HFFc6 (cell line): Measurements from ENCODE around the gene ARSI. TPM values are rescaled to one million over a fixed set of nuclear protein-coding genes. Genes with fewer than 3 reads are reported as not detected.

Experiments
- DNase-seq: peaks from one replicate; pipeline ENCODE4 v3.0.0-alpha.2; 2018
- H3K27ac Mint-ChIP-seq: 2 replicates; pipeline ENCODE4 v1.8.0; 2020; ENCODE audit warnings: mild to moderate bottlenecking, mixed read lengths
- H3K27me3 Mint-ChIP-seq: 2 replicates; pipeline ENCODE4 v1.8.0; 2021; ENCODE audit warnings: mild to moderate bottlenecking, moderate library complexity, mixed read lengths; ENCODE audit not compliant: insufficient read depth
- H3K36me3 Mint-ChIP-seq: 2 replicates; pipeline ENCODE4 v1.8.0; 2021; ENCODE audit warnings: low read depth, mixed read lengths
- H3K4me1 Mint-ChIP-seq: 2 replicates; pipeline ENCODE4 v1.8.0; 2020; ENCODE audit warnings: low read depth, mixed read lengths
- H3K4me3 Mint-ChIP-seq: 2 replicates; pipeline ENCODE4 v1.8.0; 2020; ENCODE audit warnings: mild to moderate bottlenecking, moderate library complexity, mixed read lengths
- H3K9me3 Mint-ChIP-seq: 2 replicates; pipeline ENCODE4 v1.8.0; 2020; ENCODE audit warnings: mild to moderate bottlenecking, mixed read lengths
- CTCF ChIP-seq: fragments of 200-600 bp; sonication (generic); IDR thresholded peaks from 2 replicates; pipeline ENCODE4 v1.5.0; 2021; ENCODE audit warnings: antibody characterized with exemption, mild to moderate bottlenecking
- total RNA-seq, 6 experiments: library from RNA; stranded (reverse); fragmentation: NEBNext Ultra II Directional; extraction: Animal tissue kit (Norgen Biotek cat#: 25700); gene quantifications; 2 replicates in 1 of 6; 3 replicates in 5 of 6; pipeline ENCODE4 v1.2.3, GENCODE V29; 2021

ARSI gene
- total RNA-seq, 6 experiments from 2014 or later: 4.6 to 6.7 (median 4.9) TPM

GRCh38 chr5:150247726-150248125 lies 55.0 kb downstream of the ARSI start:
- no peaks in the 10 kb centered on the region for H3K9me3 Mint-ChIP-seq
- no peak for TF ChIP-seq CTCF
- peaks cover 6% of the 10 kb centered on the region for H3K4me1 Mint-ChIP-seq
- no peak overlapping the region for H3K4me3 Mint-ChIP-seq
- DNase-seq: no peak
- peaks cover 7% of the 10 kb centered on the region for H3K27me3 Mint-ChIP-seq
- H3K36me3 Mint-ChIP-seq: no peaks in the 10 kb centered on the region
- no peak overlapping the region for H3K27ac Mint-ChIP-seq

DNA sequence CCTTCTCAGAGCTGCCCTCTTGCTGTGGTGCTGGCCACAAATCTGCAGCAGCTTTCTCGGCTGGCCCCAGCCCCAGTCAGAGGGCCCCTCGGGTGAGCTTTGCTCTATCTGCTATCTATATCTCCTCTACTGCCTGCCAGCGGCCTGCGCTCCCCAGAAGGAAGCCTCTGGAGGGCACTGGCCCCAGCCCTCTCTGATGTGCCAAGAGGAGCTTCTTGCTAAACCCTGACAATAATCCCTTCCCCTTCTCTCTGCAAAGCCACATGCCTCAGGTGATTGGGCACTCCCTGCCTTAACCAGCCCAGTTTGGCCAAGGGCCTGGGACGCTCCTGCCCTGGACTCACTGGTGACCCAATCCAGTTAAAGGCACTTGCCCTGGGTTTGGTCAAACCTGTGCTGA lies 55.9 kb downstream of the ARSI start:
- H3K4me1 Mint-ChIP-seq: peaks cover 6% of the 10 kb centered on the region
- DNase-seq: no peak
- H3K36me3 Mint-ChIP-seq: no peaks in the 10 kb centered on the region
- no peak for TF ChIP-seq CTCF
- no peaks in the 10 kb centered on the region for H3K9me3 Mint-ChIP-seq
- H3K27ac Mint-ChIP-seq: no peak overlapping the region
- H3K4me3 Mint-ChIP-seq: no peak overlapping the region
- peaks cover 11% of the 10 kb centered on the region for H3K27me3 Mint-ChIP-seq

DNA sequence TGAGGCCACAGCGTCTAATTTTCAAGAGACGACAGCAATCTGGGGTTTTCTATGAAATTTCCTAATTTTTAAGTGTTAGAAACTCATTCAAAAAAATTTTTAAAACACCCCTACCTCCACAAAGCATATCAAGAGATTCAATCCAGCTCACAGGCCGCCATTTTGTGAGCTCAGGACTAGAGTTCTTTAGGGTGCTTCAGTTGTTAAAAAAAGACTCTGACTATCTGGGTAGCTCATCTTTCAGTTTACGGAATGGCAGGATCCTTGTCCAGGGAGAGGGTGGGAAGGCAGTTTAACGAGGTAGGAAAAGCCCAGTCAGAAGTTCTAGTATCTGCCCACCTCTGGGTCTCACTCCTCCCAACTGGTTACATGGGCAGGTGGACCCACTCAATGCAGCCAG lies 56.3 kb downstream of the ARSI start:
- Mint-ChIP-seq H3K36me3 (no peaks in the 10 kb centered on the region), H3K27ac (no peak overlapping the region), H3K27me3 (peaks cover 13% of the 10 kb centered on the region), H3K9me3 (no peaks in the 10 kb centered on the region), H3K4me3 (no peak overlapping the region), H3K4me1 (peaks cover 6% of the 10 kb centered on the region)
- no peak for TF ChIP-seq CTCF
- DNase-seq: no peak

Other genes starting within 250 kb of the ARSI start
- 1 to 10 TPM in 2 of 6 experiments, under 1 TPM in 4; 0.26 to 1.5 (median 0.78) TPM for gene CSF1R, start 216.4 kb downstream of the ARSI start, total RNA-seq
- gene PDGFRB, start 147.1 kb downstream of the ARSI start, total RNA-seq: 100 to 1,000 TPM; 137 to 208 (median 180) TPM
- under 1 TPM in 1 of 6 experiments, not detected in 5; 0.11 TPM for gene CDX1, start 136.1 kb downstream of the ARSI start, total RNA-seq
- gene SLC6A7, start 112.8 kb downstream of the ARSI start, total RNA-seq: not detected
- gene CAMK2A, start 13.1 kb downstream of the ARSI start, total RNA-seq: under 1 TPM; 0.09 to 0.64 (median 0.18) TPM
- gene TCOF1, start 54.8 kb upstream of the ARSI start, total RNA-seq: 10 to 100 TPM; 30.8 to 44.6 (median 38.5) TPM
- under 1 TPM in 1 of 6 experiments, not detected in 5; 0.37 TPM for gene CD74, start 110.0 kb upstream of the ARSI start, total RNA-seq
- gene RPS14, start 146.8 kb upstream of the ARSI start, total RNA-seq: 1,000 to 10,000 TPM; 1,658 to 2,163 (median 1,911) TPM
- gene NDST1, start 205.2 kb upstream of the ARSI start, total RNA-seq: 100 to 1,000 TPM; 126 to 199 (median 147) TPM